GM19463 (cell line): ENCODE results near the gene DCC.

Experiments used
- ATAC-seq: cut with Tn5 transposase; IDR thresholded peaks from one replicate; pipeline ENCODE4 v1.9.1; 2021; ENCODE audit warnings: mild to moderate bottlenecking, moderate library complexity; ENCODE audit not compliant: unreplicated experiment

The DCC gene

DNA sequence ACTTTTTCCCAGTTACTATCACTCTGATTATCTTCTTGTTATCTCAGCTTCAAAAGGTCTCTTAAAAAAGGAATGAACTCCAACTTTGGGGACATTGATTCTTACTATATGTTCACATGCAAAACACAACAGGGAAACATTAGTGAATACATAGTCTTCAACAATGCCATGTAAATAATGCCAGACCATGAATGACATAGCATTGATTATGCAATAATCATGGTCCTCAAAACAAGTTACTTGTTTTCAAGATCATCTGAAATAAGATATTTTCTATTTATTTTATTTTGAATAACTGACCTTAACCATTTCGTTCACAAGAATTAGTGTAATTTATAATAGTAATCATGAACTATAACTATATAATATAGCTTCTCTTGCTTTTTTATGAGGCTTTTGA lies 982.2 kb downstream of the DCC start:
- no peak for ATAC-seq

DNA sequence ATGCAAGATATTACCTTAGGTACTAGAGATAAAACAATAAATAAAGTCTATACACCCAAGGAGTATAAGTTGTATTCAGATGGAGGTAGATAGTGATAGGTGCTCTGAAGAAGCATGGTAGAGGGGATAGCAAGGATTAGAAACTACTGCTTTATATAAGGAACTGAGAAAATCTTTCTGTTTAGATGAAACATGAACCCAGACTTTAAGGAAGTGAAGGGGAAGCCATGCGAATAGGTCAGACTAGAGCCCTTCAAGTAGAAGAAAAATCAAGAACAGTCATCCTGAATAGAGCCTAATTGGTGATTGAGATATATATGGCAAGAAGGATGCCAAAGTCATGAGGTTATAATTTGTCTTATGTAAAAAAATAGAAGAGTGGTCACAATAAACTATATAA lies 984.4 kb downstream of the DCC start:
- no peak for ATAC-seq

GRCh38 chr18:53360501-53361443 lies 1020.8 kb downstream of the DCC start:
- ATAC-seq = no peak

DNA sequence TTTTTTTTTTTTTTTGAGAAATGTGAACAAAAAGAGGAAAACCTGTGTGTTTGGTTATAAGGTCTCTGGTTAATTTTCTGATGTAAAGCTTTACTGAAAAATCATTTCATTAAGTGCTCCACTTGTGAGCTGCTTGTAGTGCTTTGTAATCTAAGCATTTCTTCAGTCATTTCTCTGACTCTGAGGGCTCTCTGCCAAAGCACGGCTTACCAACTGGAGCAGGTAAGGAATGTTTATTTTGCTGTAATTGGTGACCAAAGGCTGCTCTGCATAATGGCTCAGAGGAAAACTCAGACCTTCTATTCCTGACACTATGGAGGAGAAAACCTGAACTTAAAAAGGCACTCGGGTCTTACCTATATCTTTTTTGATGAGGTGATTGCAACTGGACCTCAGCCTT lies 1035.6 kb downstream of the DCC start:
- ATAC-seq = no peak

DNA sequence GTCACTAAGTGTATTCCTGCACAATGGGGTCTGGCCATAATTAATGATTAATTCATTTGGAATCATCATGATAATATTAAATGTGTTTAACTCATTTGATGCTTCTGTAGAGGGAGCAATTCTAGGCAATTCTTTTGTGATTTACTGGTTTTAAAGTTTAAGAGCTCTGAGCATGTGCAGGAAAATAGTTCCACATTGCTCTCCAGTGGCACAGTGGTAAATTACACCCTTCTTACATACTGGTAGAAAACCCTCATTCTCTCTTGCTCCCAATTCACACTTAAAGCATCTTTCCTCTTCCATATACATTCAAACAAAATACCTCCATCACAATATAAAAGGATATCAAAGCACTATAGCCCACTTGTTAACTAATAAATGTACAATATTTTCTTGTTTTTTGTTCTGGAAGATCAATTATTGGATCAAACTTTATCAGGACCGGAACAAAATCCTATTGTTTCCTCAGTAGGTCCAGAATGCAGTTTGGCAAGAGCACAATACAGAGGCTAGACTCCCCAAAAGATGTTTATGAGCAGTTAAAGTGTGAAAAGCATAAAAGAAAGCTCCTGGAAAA lies 1040.2 kb downstream of the DCC start:
- ATAC-seq = peak; percentile 53

- no peak for ATAC-seq
Observed at GRCh38 chr18:53382870-53383269, 1042.9 kb downstream of the DCC start.

DNA sequence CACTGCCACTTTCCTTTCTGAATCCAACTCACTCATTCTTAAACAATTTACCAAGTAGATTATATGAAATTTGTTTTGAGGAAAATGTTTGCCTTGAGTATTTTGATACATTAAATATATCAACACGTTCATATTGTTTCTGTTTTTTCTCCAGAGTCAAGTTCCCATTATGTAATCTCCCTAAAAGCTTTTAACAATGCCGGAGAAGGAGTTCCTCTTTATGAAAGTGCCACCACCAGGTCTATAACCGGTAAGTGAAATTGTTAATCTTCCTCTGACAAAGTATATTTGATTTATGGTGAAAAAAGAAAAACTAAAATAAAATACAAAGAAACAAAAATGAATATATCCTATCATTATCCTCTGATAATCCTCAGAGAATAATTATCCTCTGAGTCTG lies 1045.9 kb downstream of the DCC start:
- no peak for ATAC-seq

- ATAC-seq = no peak
Observed at GRCh38 chr18:53387581-53387980, 1047.6 kb downstream of the DCC start.

- ATAC-seq = no peak
Observed at GRCh38 chr18:53402670-53403069, 1062.7 kb downstream of the DCC start.

DNA sequence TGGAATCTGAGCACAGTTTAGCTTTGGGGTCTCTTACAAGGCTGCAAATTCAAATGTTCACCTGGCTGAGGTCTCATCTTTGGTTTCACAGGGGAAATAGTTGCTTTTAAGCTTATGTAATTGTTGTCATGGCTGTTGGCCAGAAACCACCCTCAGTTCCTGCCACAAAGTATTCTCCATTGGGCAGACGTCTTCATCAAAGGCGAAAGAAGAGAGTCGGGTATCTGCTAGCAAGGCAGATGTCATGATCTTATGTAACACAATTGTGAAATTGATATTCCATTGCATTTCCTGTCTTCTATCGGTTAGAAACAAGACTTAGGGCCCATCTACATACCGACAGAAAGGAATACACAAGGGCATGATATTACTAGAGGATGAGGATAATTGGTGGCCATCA lies 1068.3 kb downstream of the DCC start:
- ATAC-seq = no peak

- no peak for ATAC-seq
Observed at GRCh38 chr18:53411511-53411910, 1071.5 kb downstream of the DCC start.

- no peak for ATAC-seq
Observed at GRCh38 chr18:53417003-53417402, 1077.0 kb downstream of the DCC start.

DNA sequence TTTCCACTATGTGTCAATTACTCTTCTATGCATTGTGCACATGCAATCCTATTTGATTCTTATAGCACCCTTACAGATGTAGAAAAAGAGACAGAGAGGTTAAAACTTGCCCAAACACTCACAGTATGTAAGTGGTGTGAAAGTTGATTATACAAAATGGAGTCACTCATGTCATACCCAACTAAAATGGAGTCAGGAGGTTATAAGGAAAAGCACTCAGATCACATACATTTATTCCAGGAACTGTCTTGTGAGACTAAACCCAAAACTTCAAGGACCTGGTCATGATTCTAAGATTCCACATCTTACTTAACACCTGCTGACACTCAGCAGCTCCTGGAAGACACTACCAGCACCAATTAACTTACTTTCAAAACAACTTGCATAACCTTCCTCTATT lies 1081.9 kb downstream of the DCC start:
- ATAC-seq = no peak

DNA sequence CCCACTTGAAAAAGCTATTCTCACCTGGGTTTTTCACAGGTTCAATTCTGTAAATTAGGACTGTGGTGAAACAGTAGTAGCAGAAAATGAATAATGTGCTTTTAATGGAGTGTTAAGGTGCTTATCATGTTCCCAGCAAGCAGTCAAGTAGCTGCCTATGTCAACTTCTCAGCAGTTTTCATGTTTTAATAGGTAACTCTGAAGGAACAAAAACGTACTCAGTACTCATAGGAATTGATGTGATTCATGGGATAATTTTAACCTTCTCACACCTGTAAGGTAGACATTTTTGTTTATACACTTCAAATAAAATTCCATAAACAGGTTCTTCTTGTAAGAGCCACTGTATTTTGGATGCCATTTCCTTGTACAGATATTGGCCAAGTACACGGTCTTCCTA lies 1082.9 kb downstream of the DCC start:
- no peak for ATAC-seq

- no peak for ATAC-seq
Observed at GRCh38 chr18:53426666-53427184, 1086.7 kb downstream of the DCC start.

DNA sequence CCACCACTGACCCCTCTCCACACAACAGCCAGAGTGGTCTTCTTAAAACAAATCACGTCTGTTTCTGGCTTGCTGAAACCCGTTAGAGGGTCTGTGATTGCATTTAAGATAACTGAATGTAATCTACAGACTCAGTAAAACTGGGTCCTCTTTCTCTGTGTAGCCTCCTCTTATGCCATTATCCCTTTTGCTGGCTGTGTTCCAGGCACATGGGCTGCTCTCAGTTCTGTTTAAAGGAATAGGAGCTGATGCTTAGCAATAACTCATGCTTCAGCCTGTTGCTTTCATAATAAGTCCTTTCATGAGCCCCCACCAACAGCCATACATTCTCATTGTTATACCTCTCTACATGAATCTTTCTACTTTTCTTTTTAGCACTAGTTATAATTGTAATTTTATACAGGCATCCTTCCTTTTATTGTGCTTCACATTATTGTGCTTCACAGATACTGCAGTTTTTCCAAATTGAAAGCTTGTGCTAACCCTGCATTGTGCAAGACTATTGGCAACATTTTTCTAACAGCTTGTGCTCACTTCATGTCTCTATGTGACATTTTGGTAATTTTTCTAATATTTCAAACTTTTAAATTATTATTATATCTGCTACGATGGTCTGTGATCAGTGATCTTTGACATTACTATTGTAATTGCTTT lies 1101.9 kb downstream of the DCC start:
- ATAC-seq = no peak

DNA sequence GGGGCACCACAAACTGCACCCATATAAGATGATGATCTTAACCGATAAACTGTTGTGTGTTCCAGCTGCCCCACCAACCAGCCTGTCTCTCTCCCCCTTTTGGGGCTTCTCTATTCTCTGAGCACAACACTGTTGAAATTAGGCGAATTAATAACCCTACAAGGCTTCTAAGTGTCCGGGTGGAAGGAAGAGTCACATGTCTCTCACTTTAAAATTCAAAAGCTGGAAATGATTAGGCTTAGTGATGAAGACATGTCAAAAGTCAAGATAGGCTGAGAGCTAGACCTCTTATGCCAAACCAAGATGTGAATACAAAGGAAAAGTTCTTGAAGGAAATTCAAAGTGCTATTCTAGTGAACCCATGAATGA lies 1102.4 kb downstream of the DCC start:
- ATAC-seq = no peak

GRCh38 chr18:53443336-53443735 lies 1103.3 kb downstream of the DCC start:
- no peak for ATAC-seq

DNA sequence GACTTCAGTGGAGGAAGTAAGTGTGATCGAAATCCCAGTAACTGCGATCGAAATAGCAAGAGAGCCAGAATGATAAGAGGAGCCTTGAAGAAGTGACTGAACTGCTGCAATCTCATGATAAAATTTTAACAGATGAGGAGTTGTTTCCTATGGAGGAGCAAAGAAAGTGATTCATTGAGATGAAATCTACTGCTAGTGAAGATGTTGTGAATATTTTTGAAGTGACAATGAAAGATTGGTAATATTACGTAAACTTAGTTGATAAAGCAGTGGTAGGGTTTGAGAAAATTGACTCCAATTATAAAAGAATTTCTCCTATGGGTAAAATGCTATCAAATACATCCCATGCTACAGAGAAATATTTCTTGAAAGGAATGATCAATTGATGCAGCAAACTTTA lies 1103.8 kb downstream of the DCC start:
- ATAC-seq = no peak

DNA sequence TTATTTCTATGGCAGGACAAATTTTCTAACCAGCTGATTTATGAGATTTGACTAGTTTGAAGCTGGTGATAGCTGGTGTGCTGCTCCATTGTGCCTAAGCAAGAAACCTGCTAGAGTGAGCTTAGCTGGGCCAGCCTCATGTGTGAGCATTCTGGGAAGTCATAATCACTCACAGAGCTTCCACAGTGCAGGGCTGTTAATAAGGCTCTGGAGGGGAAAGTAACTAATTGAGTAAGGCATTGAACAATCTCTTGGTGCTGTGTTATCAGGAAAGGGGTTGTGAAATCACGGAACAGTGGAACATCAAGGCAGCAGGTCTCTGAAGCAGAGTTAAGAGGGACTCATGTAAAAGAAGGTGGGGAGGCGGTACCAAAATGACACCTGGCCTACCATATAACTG lies 1111.9 kb downstream of the DCC start:
- no peak for ATAC-seq

DNA sequence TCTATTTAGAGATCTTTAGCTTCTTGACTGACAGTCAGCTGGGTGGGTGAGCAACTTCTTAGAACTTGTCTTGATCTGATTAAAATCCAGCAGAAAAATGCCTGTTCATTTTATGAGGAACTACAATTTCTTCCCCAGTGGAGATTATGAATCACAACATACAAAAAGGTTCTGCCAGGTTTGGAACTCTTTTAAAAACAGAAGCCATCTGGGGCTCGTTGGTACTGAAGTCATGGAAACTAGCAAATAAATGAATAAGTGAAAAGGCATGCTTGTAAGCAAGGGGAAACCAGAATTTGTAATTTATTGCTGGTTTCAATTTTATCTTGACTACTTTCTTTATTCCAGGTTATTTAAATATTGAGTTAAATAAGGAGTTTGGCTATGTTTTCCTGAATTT lies 1117.1 kb downstream of the DCC start:
- no peak for ATAC-seq

- ATAC-seq = no peak
Observed at GRCh38 chr18:53458268-53458667, 1118.3 kb downstream of the DCC start.
